ENCODE data around the gene GLI1.
"Not testable (repeated sequence)": the region's sequence is repeated elsewhere in the genome, so short reads cannot be mapped to it uniquely, and the experiment has no call there.

GLI1 gene

GRCh38 chr12:57459750-57460467 is at the start of gene GLI1:
TSS of gene GLI1 (plus strand) at chr12:57459785. CDS start at chr12:57463692, 3,907 bp downstream.
- no peak for DNase-seq

- DNase-seq: no peak
Observed at GRCh38 chr12:57410534-57410933, 49.1 kb upstream of the GLI1 start.

- DNase-seq: not testable (repeated sequence)
Observed at GRCh38 chr12:57414160-57414559, 45.4 kb upstream of the GLI1 start.

DNA sequence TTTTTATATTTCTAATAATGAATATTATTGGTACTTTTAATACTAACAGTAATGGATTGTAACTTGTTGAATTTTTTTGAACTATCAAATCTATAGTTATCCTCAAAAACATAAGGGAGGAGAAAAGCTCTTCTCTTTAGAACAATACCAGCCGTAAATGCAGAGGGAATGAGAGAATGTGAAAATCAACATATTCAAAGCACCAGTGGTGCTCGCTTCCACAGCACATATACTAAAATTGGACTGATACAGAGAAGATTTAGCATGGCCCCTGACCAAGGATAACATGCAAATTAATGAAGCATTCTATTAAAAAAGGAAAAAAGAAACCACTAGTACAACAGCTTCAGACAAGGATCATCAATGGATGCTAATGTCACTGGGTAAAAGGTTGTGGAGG is 44.5 kb upstream of the GLI1 start:
- no peak for DNase-seq

GRCh38 chr12:57416039-57416996 is 43.3 kb upstream of the GLI1 start:
- peak in 1 of 3 donors; percentile 13 for DNase-seq

DNA sequence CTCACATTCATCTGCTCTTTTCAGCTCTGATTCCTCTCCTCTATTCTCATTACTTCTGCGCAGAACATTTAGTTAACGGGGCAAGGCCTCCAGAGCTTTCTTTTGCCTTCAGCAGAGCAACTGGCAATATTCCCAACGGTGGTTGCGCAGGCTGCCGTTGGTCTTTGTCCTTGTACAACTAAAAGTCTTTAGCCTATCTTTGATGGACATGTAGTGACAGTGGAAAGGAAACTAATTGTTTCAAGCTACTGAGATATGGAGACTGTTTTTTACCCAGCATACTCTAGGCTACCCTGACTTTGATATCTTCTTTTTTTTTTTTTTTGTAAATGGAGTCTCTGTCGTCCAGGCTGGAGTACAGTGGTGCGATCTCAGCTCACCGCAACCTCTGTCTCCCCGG is 41.3 kb upstream of the GLI1 start:
- no peak for DNase-seq

GRCh38 chr12:57419495-57419894 is 40.1 kb upstream of the GLI1 start:
- DNase-seq: no peak

- no peak for DNase-seq
Observed at GRCh38 chr12:57420482-57420881, 39.1 kb upstream of the GLI1 start.

DNA sequence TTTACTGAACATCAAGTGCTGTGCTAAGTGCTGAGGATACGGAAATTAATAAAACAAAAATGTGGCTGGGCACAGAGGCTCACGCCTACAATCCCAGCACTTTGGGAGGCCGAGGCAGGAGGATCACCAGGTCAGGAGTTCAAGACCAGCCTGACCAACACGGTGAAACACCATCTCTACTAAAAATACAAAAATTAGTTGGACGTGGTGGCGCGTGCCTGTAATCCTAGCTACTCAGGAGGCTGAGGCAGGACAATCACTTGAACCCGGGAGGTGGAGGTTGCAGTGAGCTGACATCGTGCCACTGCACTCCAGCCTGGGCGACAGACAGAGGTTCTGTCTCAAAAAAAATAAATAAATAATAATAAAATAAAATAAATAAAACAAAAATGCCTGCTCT is 32.6 kb upstream of the GLI1 start:
- DNase-seq: not testable (repeated sequence)

GRCh38 chr12:57428965-57429364 is 30.6 kb upstream of the GLI1 start:
- DNase-seq: no peak

- no peak for DNase-seq
Observed at GRCh38 chr12:57429473-57430111, 30.0 kb upstream of the GLI1 start.

GRCh38 chr12:57430112-57430930 is 29.3 kb upstream of the GLI1 start:
- no peak for DNase-seq

GRCh38 chr12:57430931-57431566 is 28.5 kb upstream of the GLI1 start, which contains the start of gene R3HDM2:
TSS of gene R3HDM2 (minus strand) at chr12:57431043. CDS start at chr12:57310428, 120,615 bp downstream.
- DNase-seq: peak; percentile 95 to 96 (median 96)

GRCh38 chr12:57431654-57432188 is 27.9 kb upstream of the GLI1 start:
- no peak for DNase-seq

DNA sequence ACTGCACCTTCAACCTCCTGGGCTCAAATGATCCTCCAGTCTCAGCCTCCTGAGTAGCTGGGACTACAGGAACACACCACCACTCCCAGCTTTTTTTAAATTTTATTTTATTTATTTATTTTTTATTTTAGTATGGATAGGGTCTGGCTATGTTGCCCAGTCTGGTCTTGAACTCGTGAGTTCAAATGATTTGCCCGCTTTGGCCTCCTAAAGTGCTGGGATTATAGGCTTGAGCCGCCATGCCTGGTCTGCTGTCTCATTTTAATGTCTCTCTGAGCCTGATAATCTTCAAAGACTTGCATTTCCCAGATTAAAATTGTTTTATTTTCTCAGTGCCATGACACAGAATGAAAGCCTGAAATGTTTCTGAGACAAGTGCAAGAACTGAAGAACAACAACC is 26.2 kb upstream of the GLI1 start:
- DNase-seq: no peak

- DNase-seq: no peak
Observed at GRCh38 chr12:57434517-57435223, 24.9 kb upstream of the GLI1 start, which contains the start of gene INHBC. TSS of gene INHBC (plus strand) at chr12:57434784. CDS start at chr12:57434887, 103 bp downstream.

GRCh38 chr12:57435293-57435692 is 24.3 kb upstream of the GLI1 start:
- DNase-seq: no peak

DNA sequence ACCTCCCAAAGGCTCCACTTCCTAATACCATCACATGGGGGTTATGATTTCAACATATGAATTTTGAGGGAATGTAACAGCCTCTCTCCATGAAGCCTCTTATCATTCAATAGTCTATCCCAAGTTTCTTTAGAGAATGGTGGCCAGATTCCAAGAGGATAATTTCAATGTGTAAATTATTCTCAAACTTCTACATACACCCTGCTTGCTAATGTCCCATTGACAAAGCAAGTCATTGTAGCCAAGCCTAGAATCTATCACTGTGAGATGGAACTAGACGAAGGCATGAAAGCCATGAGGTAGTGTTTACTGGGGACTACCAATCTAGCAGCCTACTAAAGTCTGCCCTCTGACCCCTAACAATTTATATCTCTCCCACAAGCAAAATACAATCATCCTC is 21.2 kb upstream of the GLI1 start:
- no peak for DNase-seq

GRCh38 chr12:57439762-57440266 is 19.8 kb upstream of the GLI1 start:
- DNase-seq: no peak

DNA sequence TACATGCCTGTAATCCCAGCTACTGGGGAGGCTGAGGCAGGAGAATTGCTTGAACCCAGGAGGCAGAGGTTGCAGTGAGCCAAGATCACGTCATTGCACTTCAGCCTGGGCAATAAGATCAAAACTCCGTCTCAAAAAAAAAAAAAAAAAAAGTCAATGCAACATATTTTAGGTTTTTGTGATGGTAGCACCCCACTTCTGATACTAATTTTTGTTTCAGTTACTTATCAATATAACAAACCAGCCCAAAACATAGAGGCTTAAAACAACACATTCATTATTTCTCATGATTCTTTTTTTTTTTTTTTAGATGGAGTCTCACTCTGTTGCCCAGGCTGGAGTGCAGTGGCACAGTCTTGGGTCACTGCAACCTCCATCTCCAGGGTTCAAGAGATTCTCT is 18.2 kb upstream of the GLI1 start:
- DNase-seq: not testable (repeated sequence)
